RWPE2 (cell line): ENCODE data around the gene TNFSF9.
"Not testable (repeated sequence)": the region's sequence is repeated elsewhere in the genome, so short reads cannot be mapped to it uniquely, and the experiment has no call there.

Source experiments
- ATAC-seq: fragments of 200-7000 bp; cut with Tn5 transposase; 3 replicates; pipeline ENCODE4 v1.9.1; 2021; ENCODE audit warnings: low read depth
- DNase-seq: peaks from one replicate; pipeline ENCODE4 v3.0.0-alpha.2; 2020; ENCODE audit warnings: low spot score
- H3K27ac ChIP-seq: fragments of 450-650 bp; 2 replicates; pipeline ENCODE4 v1.5.1; 2017; ENCODE audit warnings: mild to moderate bottlenecking; ENCODE audit not compliant: poor library complexity, severe bottlenecking
- H3K27me3 ChIP-seq: fragments of 250-450 bp; sonication (Bioruptor Pico); 2 replicates; pipeline ENCODE4 v1.5.1; 2021; ENCODE audit warnings: mild to moderate bottlenecking, moderate library complexity; ENCODE audit not compliant: insufficient read depth, poor library complexity, severe bottlenecking
- H3K36me3 ChIP-seq: fragments of 250-450 bp; sonication (Bioruptor Pico); 2 replicates; pipeline ENCODE4 v1.5.1; 2020; ENCODE audit warnings: low read depth, mild to moderate bottlenecking, moderate library complexity
- H3K4me1 ChIP-seq: fragments of 250-450 bp; sonication (Bioruptor Pico); 2 replicates; pipeline ENCODE4 v1.5.1; 2021; ENCODE audit warnings: mild to moderate bottlenecking, moderate library complexity; ENCODE audit not compliant: insufficient read depth, poor library complexity, severe bottlenecking
- H3K4me3 ChIP-seq: fragments of 250-450 bp; sonication (Bioruptor Pico); 2 replicates; pipeline ENCODE4 v1.5.1; 2021; ENCODE audit warnings: mild to moderate bottlenecking, moderate library complexity; ENCODE audit not compliant: severe bottlenecking
- H3K9me3 ChIP-seq: fragments of 250-450 bp; sonication (Bioruptor Pico); 2 replicates; pipeline ENCODE4 v1.5.1; 2021; ENCODE audit warnings: mild to moderate bottlenecking, moderate library complexity; ENCODE audit not compliant: severe bottlenecking
- CTCF ChIP-seq: fragments of 450-650 bp; IDR thresholded peaks from one replicate; pipeline ENCODE4 v1.5.1; 2017; ENCODE audit warnings: mild to moderate bottlenecking, moderate library complexity; ENCODE audit not compliant: poor library complexity, severe bottlenecking

The TNFSF9 gene

GRCh38 chr19:6577476-6578125, 46.8 kb downstream of the TNFSF9 start:
- DNase-seq, result peak; percentile 68
- H3K27me3 ChIP-seq, result no peaks in the 10 kb centered on the region
- peak; percentile 86 for ATAC-seq

GRCh38 chr19:6579450-6580178, 48.8 kb downstream of the TNFSF9 start:
- no peaks in the 10 kb centered on the region for H3K9me3 ChIP-seq
- H3K36me3 ChIP-seq, result no peaks in the 10 kb centered on the region
- peaks cover 24% of the 10 kb centered on the region for H3K4me1 ChIP-seq
- peak overlapping the region; percentile 36 for H3K27ac ChIP-seq
- ATAC-seq, result no peak
- H3K27me3 ChIP-seq, result no peaks in the 10 kb centered on the region
- H3K4me3 ChIP-seq, result no peak overlapping the region
- DNase-seq, result no peak
- no peak for TF ChIP-seq CTCF

More at GRCh38 chr19:6577476-6578125, 46.8 kb downstream of the TNFSF9 start:
- no peak for TF ChIP-seq CTCF
- Histone ChIP-seq H3K9me3 (no peaks in the 10 kb centered on the region), H3K4me1 (peaks cover 24% of the 10 kb centered on the region), H3K4me3 (no peak overlapping the region), H3K36me3 (no peaks in the 10 kb centered on the region), H3K27ac (peak overlapping the region; percentile 60)

GRCh38 chr19:6580313-6580712, 49.5 kb downstream of the TNFSF9 start:
- H3K9me3 ChIP-seq, result no peaks in the 10 kb centered on the region
- peak; percentile 78 for DNase-seq

GRCh38 chr19:6582515-6583484, 52.0 kb downstream of the TNFSF9 start:
- not testable (repeated sequence) for H3K4me1 ChIP-seq, DNase-seq, ATAC-seq, H3K27ac ChIP-seq, H3K36me3 ChIP-seq, H3K27me3 ChIP-seq, H3K9me3 ChIP-seq, H3K4me3 ChIP-seq

More at GRCh38 chr19:6580313-6580712, 49.5 kb downstream of the TNFSF9 start:
- H3K4me3 ChIP-seq, result no peak overlapping the region
- H3K36me3 ChIP-seq, result no peaks in the 10 kb centered on the region
- ATAC-seq, result peak; percentile 86
- H3K27ac ChIP-seq, result peak overlapping the region; percentile 36
- TF ChIP-seq CTCF, result no peak
- no peaks in the 10 kb centered on the region for H3K27me3 ChIP-seq
- peaks cover 24% of the 10 kb centered on the region for H3K4me1 ChIP-seq
